Natural killer cell (primary cell): ENCODE results near the gene PEX14. TPM values are rescaled to one million over a fixed set of nuclear protein-coding genes. Genes with fewer than 3 reads are reported as not detected.
A peak's percentile ranks its signal among the peaks of the same experiment; 100 is the strongest.

Experiments used
- ATAC-seq, 3 donors: fragments of 150-1000 bp in 2 of 3; fragments of 200-7000 bp in 1 of 3; cut with Tn5 transposase; 1 replicate in 1 of 3; 2 replicates in 2 of 3; pipeline ENCODE4 v1.10.0; 2021; ENCODE audit warnings: mild to moderate bottlenecking in 2 of 3, moderate library complexity in 2 of 3
- DNase-seq, 2 donors: peaks; one replicate each; pipeline versions ENCODE4 v3.0.0 to v3.0.0-alpha.2; 2013 to 2021; ENCODE audit warnings: mixed read lengths in 1 of 2
- H3K27ac ChIP-seq: one replicate; pipeline ENCODE4 v1.5.1; 2013; ENCODE audit warnings: mild to moderate bottlenecking, low read length
- H3K27me3 ChIP-seq: one replicate; pipeline ENCODE4 v1.6.1; 2013; ENCODE audit warnings: low read length; ENCODE audit not compliant: control insufficient read depth, insufficient read depth
- H3K36me3 ChIP-seq: one replicate; pipeline ENCODE4 v1.6.1; 2013; ENCODE audit warnings: low read length; ENCODE audit not compliant: control insufficient read depth, insufficient read depth
- H3K4me1 ChIP-seq: one replicate; pipeline ENCODE4 v1.6.1; 2013; ENCODE audit warnings: low read length; ENCODE audit not compliant: control insufficient read depth, insufficient read depth
- H3K4me3 ChIP-seq: one replicate; pipeline ENCODE4 v1.5.1; 2013; ENCODE audit warnings: low read length
- H3K9me3 ChIP-seq: one replicate; pipeline ENCODE4 v1.6.1; 2013; ENCODE audit warnings: low read length; ENCODE audit not compliant: control insufficient read depth, insufficient read depth
- H3K27ac Mint-ChIP-seq, 2 donors: one replicate each; pipeline ENCODE4 v1.8.0; 2022; ENCODE audit warnings: mild to moderate bottlenecking in 2 of 2, mixed read lengths in 2 of 2, moderate library complexity in 1 of 2
- H3K27me3 Mint-ChIP-seq, 2 donors: one replicate each; pipeline ENCODE4 v1.8.0; 2022; ENCODE audit warnings: low read depth in 2 of 2, mixed read lengths in 2 of 2
- H3K36me3 Mint-ChIP-seq: one replicate; pipeline ENCODE4 v1.8.0; 2022; ENCODE audit warnings: mixed read lengths
- H3K4me1 Mint-ChIP-seq, 2 donors: one replicate each; pipeline ENCODE4 v1.8.0; 2022; ENCODE audit warnings: mixed read lengths in 2 of 2
- H3K4me3 Mint-ChIP-seq: one replicate; pipeline ENCODE4 v1.8.0; 2022; ENCODE audit warnings: mild to moderate bottlenecking, moderate library complexity, mixed read lengths
- H3K9me3 Mint-ChIP-seq, 2 donors: one replicate each; pipeline ENCODE4 v1.8.0; 2022; ENCODE audit warnings: mixed read lengths in 2 of 2
- CTCF ChIP-seq: fragments of 200-600 bp; IDR thresholded peaks from one replicate; pipeline ENCODE4 v1.8.0; 2022; ENCODE audit warnings: antibody characterized with exemption
- WGBS: methylation state at CpG from one replicate; pipeline ENCODE4 v1.1.7; 2013; ENCODE audit warnings: missing lambda C conversion rate; ENCODE audit not compliant: insufficient coverage; 5-methylcytosine and 5-hydroxymethylcytosine counted together
- intact Hi-C: fragments of 100-400 bp; cut with micrococcal nuclease; formaldehyde crosslinking; loops from one replicate; pipeline ENCODE4 v1.14.2; 2022
- total RNA-seq, 4 donors: library from RNA; stranded (reverse); fragments of 120-200 nt in 1 of 4; gene quantifications; one replicate each; pipeline versions ENCODE4 v1.2.3 to v1.2.4, GENCODE V29; 2013 to 2022

PEX14 gene
- total RNA-seq, 3 donors from 2014 or later (not counting 1 experiment from before 2014, with no cell fraction given): 21.4 to 27.3 (median 24.1) TPM

- Mint-ChIP-seq H3K4me3 (no peak overlapping the region), H3K36me3 (no peaks in the 10 kb centered on the region), H3K27ac (peak overlapping the region in 1 of 2 donors; percentile 24), H3K27me3 (no peaks in the 10 kb centered on the region), H3K9me3 (no peaks in the 10 kb centered on the region), H3K4me1 (no peaks in the 10 kb centered on the region)
- DNase-seq (no peak), ATAC-seq (no peak)
- Histone ChIP-seq H3K4me3 (no peak overlapping the region), H3K9me3 (no peaks in the 10 kb centered on the region), H3K4me1 (no peaks in the 10 kb centered on the region), H3K27ac (no peak overlapping the region), H3K27me3 (no peaks in the 10 kb centered on the region), H3K36me3 (no peaks in the 10 kb centered on the region)
- no peak for TF ChIP-seq CTCF
- 98% methylated on average over 3 of the region's 3 CpGs for WGBS
- intact Hi-C loops: no loop called here
Observed at GRCh38 chr1:10607228-10607627, 132.5 kb downstream of the PEX14 start.

- Mint-ChIP-seq H3K9me3 (no peaks in the 10 kb centered on the region), H3K4me3 (no peak overlapping the region), H3K27me3 (no peaks in the 10 kb centered on the region), H3K4me1 (peaks cover 0 to 5% of the 10 kb centered on the region in 2 donors), H3K27ac (no peak overlapping the region), H3K36me3 (no peaks in the 10 kb centered on the region)
- Histone ChIP-seq H3K36me3 (no peaks in the 10 kb centered on the region), H3K4me3 (no peak overlapping the region), H3K4me1 (no peaks in the 10 kb centered on the region), H3K27ac (no peak overlapping the region), H3K9me3 (no peaks in the 10 kb centered on the region), H3K27me3 (no peaks in the 10 kb centered on the region)
- WGBS: 92% methylated on average over 2 of the region's 2 CpGs
- DNase-seq (no peak), ATAC-seq (no peak)
- intact Hi-C loops: no loop called here
- TF ChIP-seq CTCF: no peak
Observed at GRCh38 chr1:10608690-10609089, 133.9 kb downstream of the PEX14 start.

- Histone ChIP-seq H3K27me3 (no peaks in the 10 kb centered on the region), H3K36me3 (no peaks in the 10 kb centered on the region), H3K27ac (no peak overlapping the region), H3K4me3 (no peak overlapping the region), H3K9me3 (no peaks in the 10 kb centered on the region), H3K4me1 (no peaks in the 10 kb centered on the region)
- no peak for TF ChIP-seq CTCF
- Mint-ChIP-seq H3K27ac (no peak overlapping the region), H3K36me3 (no peaks in the 10 kb centered on the region), H3K4me1 (peaks cover 10% of the 10 kb centered on the region in 2 donors), H3K27me3 (no peaks in the 10 kb centered on the region), H3K9me3 (no peaks in the 10 kb centered on the region), H3K4me3 (no peak overlapping the region)
- DNase-seq (no peak), ATAC-seq (no peak)
- whole genome bisulfite sequencing: 100% methylated on average over 6 of the region's 6 CpGs
- intact Hi-C loops: no loop called here
Observed at GRCh38 chr1:10610901-10611600, 136.3 kb downstream of the PEX14 start.
